Measurements from ENCODE around the gene DDOST.

Gene DDOST

DNA sequence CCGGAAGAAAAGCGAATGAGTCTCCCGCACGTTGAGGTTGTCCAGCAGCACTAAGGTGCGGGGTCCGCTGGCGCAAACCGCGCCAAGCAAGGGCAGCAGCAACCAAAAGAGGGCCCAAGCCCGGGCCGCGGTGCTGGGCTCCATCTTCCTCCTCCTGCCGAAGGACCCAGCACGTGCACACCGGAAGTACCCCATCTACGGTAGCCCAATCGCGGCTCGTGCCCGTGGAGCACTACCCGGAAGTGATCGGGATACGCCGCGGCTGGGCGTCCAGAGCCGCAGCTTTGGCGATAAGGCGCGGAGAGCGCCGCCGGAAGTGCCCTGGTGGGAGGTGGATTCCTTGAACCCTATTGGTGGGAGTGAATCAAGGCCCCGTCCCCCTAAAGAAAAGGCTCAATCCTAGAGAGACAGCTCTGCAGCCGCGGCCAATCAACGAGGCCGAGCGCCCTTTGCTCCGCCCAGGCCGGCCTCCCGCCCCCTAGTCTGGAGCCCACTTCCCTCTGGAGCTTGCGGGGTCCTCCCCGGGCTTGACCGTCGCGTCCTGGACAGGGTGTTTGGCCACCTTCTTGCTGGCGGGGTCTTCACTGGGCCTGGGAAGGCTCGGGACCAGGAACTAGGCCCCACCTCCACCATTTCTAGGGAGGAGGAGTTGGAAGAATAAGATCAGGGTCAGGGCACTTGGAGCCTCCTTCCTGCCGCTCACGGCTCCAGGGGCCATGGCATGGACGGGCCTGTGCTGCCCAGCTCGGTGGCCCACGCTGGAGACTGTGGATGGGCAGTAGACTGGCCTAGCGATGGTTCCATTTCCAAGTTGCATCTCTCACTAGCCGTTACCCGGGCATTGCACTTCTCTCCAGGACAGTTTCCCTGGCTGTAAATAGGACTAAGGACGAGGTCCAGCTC, at the start of gene DDOST:
TSS of gene DDOST (minus strand) at position 163 of the 903 bp plus-strand sequence. CDS start at position 144, 19 bp downstream.
- intact Hi-C loops (cut with DNase I) = no loop called here
- peak; percentile 93 to 99 (median 97) for DNase-seq

DNA sequence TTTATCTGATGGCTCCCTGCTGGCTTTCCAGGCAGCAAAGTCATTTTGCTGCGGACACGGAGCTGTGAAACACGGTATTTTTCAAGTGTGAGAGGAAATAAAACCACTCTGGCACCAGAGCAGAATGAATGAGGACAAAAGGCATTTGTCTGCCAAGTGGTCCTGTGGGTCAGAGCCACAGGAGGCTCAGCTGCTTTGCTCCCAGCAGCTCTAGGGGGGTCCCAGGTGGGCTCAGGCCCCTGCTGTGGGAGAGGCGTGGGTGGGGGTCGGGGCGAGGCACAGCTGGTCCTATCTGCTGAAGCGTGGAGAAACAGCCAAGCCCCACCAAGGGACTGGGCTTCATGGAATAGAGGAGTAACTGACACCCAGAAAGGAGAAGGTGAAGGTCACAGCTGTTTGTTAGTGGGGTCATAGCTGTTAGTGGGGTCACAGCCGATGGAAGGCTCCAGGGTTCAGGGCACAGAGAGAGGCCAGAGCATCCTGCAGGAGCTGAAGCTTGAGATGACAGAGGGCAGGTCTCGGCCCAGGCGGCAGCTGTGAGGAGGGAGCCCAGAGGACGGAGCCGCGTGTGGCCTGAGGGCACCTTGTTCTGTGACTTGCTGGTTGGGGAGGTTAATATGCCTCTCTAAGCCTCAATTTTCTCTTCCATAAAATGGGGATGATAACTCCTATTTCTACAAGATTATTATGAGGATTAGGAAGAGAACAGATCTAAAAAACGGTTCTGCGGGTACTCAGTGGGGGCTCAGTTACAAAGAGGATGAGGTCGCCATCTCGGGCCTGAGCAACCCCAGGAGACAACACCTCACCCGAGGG, 49.5 kb upstream of the DDOST start:
- intact Hi-C loops (cut with DNase I) = no loop called here
- no peak for DNase-seq

DNA sequence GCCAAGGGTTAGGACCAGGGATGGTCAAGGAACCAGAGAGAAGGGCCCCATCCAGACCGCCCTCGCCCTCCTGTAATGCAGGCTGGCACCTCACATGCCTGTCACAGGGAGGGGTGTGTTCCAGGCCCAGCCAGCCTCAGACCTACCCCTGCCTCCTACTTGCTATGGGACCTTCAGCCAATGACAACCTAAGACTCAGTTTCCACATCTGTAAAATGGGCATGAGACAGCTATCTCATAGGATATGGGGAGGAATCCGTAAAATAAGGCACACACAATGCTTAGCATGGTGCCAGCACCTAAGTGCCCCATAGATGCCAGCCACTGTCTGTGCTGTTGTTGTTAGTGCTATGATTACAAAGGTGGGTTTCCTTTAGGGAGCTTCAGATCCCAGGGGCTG, 48.7 kb upstream of the DDOST start:
- no peak for DNase-seq
- intact Hi-C loops (cut with DNase I) = no loop called here

DNA sequence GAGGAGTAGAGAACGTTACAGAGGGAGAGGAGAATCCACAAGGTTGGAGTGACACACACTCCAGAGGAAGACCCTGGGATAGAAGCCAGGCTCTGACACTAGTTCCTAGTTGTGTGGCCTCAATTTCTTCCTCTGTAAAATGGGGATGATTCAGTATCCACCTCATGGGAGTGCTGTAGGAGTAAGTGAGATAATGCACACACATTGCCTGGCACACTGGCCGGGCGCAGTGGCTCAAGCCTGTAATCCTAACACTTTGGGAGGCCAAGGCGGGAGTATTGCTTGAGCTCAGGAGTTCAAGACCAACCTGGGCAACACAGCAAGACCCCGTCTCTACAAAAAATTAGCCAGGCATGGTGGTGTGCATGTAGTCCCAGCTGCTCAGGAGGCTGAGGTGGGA, 47.7 kb upstream of the DDOST start:
- intact Hi-C loops (cut with DNase I) = no loop called here
- DNase-seq = no peak

DNA sequence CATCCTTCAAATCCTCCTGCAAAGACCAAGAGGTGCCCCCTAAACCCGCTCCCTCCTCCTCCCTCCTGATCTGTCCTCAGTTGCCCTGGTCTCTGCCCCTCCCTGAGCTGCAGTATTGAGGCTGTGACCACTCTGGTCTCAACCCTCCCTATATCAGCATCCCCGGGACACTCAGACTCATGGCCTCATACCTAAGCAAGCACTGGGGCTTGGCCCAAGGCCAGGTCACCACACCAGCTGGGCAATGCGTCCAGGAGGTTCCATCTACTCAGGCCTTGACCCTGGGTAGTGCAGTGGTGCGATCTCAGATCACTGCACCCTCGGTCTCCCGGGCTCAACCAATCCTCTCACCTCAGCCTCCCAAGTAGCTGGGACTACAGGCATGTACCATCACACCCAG, 46.9 kb upstream of the DDOST start:
- no peak for DNase-seq
- intact Hi-C loops (cut with DNase I) = no loop called here

DNA sequence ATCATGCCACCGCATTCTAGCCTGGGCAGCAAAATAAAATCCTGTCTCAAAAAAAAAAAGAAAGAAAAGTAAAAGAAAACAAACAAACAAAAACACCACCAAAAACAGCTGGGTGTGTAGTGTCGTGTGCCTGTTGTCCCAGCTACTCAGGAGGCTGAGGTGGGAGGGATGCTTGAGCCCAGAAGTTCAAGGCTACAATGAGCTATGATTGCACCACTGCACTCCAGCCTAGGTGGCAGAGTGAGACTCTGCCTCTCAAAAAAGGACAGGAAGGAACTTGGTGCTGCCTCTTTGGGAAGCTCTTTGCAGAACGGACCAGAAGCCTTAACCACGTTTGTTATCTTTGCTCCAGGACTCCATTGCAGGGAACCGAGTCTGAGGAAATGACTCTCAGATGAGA, 45.7 kb upstream of the DDOST start:
- intact Hi-C loops (cut with DNase I) = no loop called here
- no peak for DNase-seq

DNA sequence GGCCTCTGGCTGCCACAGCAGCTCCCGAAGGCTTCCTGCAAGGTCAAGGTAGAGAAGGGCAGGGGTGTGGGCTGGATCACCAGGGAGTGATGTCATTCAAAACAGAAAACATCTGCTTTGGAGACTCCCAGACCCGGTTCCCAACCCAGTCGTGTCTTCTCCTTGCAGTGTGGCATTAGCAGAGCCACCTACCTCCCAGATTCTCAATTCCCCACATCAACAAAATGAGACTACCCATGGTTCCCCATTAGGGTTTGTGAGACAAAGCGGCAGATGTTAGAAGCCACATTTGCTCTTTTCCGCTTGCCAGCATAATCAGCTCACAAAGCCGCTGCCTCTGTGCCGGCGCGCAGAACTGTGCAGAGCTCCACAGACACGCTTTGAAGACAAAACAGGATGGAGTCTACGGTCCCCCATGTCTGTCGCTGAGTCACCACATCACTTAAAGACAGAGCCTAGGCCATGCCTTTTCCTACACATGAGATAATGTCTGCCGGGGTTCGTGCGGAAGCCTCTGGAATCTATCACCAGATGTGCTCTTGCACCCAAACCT, 44.1 kb upstream of the DDOST start:
- intact Hi-C loops (cut with DNase I) = no loop called here
- peak in 8 of 42 donors; percentile 22 to 61 (median 48) for DNase-seq

DNA sequence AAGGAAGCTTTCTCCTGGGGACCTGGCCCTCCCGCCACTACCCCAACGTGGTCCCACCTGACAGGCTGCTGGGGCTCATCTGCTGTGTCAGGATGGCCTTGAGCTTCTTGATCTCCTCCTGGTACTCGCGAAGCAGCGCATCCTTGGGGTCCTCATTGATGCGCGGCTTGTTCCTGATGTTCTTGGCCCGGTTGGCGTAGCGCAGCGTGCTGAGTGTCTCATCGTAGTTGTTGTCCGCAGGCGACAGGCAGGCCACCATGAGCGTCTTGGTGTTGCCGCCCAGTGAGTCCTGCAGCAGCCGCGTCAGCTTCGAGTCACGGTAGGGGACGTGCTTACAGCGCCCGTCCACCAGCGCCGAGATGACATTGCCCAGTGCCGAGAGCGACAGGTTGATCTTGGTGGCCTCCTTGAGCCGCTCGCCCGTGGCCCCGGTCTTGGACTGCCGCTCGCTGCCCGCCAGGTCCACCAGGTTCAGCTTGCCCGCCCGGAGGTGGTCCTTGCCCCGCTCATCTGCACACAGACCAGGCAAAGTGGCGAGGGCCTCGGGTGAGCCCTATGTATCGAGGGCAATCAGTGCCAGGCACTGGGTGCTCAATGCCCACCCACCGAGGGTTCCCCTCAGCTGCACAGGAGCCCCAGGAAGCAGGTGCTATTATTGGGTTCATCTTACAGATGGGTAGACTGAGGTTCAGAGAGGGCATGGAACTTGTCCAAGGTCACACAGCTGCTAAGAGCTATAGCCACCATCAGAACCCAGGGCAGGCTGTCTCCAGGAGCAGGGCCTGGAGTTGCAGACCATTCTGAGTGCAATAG, 43.4 kb upstream of the DDOST start:
- intact Hi-C loops (cut with DNase I) = no loop called here
- DNase-seq = no peak

DNA sequence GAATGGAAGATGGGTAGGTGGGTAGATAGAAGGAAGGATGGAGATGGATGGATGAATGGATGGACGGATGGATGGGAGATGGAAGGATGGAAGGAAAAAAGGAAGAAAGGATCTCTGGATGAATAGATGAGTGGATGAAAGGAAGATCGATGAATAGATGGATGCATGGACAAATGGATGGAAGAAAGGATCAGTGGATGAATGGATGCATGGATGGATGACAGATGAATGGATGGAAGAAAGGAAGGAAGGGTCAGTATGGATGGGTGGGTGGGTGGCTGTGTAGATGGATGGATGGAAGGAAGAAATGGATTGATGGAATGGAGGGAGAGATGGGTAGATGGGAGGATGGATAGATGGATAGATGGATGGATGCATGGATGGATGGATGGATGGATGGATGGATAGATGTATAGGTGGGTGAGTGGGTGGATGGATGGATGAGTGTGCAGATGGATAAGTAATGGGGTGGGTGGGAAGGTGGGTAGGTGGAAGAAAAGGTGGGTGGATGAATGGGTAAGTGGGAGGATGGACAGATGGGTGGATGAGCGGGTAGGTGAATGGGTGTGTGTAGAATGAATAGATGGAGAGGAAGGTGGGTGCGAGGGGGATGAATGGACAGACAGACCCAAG, 42.1 kb upstream of the DDOST start:
- DNase-seq = no peak
- intact Hi-C loops (cut with DNase I) = no loop called here

DNA sequence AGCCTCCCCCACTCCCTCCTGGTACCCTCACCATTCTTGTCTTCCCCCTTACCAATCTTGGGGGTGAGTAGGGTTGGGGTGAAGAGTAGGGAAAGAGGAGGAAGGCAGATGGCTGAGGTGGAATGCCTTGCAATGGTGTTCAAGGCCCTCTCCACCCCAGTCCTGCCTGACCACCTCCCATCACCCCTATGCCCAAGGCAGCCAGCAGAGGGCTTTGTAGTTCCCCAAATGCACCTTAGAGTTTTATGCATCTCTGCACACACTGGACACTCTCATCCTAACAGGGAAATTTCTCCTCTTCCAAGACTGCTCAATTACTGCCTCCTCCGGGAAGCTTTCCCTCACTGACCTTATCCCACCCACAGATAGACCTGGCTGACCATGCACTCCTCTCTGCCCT, 41.2 kb upstream of the DDOST start:
- DNase-seq = no peak
- intact Hi-C loops (cut with DNase I) = no loop called here

DNA sequence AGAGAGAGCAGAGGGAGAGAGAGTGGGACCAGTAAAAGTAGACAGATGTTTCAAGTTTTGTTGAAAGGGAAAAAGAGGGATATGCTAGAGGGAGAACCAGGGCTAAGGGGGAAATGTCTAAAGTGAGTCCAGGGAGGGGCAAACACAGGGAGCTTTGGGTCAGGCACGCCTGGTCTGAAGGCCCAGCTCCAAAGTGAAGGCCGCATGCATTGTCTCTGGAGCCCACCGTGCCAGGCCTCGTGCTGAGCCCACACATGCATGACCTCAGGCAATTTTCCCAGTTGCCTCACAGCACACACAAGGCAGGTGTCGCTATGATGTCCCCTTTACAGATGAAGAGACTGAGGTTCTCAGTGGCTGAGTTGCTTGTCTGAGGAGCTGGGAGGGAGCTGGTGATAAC, 40.7 kb upstream of the DDOST start:
- no peak for DNase-seq
- intact Hi-C loops (cut with DNase I) = no loop called here

DNA sequence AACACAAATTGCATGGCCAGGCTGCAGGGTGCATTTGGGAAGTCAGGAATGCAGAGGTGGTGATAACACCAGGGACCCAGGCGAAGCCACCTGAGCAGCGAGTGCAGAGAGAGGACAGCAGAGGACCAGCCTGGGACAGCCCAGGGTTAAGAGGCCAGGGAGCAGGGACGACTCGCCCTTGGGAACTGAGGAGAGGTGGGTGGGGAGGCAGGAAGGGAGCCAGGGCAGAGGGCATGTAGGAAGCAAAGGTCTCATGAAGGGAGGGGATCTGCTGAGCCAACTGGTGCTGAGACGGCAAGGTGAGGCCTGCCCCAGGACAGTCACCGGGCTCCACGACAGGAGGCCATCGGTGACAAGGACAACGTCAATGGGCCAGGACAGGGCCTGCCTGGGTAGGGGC, 40.3 kb upstream of the DDOST start:
- DNase-seq = no peak
- intact Hi-C loops (cut with DNase I) = no loop called here

DNA sequence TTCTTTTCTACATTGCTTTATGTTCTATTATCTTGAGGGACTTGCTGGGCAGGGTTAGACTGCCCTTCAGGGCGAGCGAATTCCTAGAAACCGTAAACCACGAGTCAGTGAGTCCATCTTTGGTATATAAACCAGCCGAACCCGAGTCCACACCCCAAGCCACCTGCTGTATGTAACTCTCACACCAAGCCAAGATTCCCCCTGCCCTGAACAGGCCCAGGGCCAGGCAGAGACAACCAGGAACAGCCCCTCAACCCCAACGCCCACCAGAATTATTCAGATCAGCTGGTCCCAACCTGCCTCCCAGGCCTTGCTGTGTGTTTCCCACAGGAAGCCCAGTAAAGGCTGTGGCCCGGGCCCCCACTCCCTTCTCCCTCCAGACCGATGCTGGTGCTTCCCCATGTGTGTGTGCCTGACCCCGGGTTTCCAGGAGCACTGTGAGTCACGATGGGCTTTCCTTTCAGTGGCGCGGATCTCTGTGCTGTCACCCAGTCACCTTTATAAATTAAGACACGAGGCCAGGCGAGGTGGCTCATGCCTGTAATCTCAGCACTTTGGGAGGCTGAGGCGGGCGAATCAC, 39.6 kb upstream of the DDOST start:
- DNase-seq = peak in 1 of 42 donors; percentile 1
- intact Hi-C loops (cut with DNase I) = no loop called here

DNA sequence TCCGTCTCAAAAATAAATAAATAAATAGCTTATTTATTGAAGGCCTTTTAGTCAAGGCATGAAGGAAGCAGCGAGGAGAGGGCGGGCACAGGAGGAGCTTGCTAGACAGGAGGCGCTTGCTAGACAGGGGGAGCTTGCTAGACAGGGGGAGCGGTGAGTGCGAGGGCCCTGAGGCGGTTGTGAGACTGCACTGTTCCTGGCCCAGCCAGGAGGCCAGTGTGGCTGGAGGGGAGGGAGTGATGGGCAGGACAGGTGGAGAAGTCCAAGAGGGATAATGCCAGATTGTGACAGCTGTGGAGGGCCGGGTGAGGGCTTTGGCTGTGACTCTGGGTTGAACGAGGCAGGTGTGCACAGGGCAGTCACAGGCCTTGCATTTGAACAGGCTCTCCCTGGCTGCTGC, 38.4 kb upstream of the DDOST start:
- intact Hi-C loops (cut with DNase I) = loop anchor here (5.0 kb wide), 1 partner anchor 498 kb away; no protein-coding TSS in a partner anchor

DNA sequence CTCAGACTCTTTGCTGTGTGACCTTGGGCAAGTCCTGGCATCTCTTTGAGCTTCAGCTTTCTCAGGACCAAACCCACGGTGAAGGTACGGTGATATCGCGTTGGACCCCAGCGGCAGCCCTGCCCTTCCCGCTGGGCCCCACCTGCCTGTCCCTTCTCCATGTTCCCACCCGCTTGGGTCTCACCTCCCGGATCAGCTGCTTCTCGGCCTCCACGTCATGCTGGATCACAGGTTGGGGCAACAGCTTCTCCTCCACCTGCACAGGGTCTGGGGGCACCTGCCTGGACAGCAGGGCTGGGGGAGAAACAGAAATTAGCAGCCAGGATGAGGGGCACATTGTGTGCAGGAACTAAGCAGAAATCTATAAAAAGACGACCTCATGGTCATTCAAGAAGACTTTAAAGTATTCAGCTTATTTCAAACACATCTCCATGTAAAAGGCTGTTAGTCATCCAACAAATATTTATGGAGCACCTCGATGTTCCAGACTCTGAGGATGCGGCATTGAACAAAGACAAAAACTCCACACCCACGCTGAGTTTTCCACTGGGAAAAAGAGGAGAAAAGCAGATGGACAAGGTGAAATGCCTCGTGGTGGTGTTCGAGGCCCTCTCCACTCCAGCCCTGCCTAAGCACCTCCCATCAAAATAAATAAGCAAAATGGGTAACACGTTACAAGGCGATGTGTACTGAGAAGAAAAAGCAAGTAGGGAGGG, 37.2 kb upstream of the DDOST start:
- intact Hi-C loops (cut with DNase I) = loop anchor here (5.0 kb wide), 1 partner anchor 499 kb away; no protein-coding TSS in a partner anchor
- DNase-seq = no peak

More for the DNA sequence above, 38.4 kb upstream of the DDOST start:
- DNase-seq = no peak

DNA sequence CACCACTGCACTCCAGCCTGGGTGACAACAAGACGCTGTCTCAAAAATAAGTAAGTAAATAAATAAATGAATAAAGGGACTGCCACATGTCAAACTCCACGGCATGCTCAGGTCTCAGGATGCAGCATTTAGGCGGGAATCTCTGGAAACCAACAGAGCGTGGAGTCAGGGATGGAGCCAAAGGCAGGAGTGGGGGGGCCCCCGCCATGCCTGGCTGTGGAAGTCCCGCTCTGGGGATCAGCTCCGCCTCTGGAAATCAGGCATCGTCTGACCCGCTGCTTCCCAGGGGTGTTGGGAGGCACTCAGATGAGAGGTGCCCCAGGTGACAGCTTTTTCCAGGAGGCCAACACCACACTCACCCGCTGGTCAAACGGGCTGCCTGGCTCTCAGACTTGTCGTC, 36.4 kb upstream of the DDOST start:
- intact Hi-C loops (cut with DNase I) = loop anchor here (5.0 kb wide), 1 partner anchor 500 kb away; no protein-coding TSS in a partner anchor
- DNase-seq = no peak
